Left cardiac atrium (tissue), 4 donors: ENCODE data around the gene STMND1. TPM values are rescaled to one million over a fixed set of nuclear protein-coding genes. Genes with fewer than 3 reads are reported as not detected.

ENCODE experiments used
- ATAC-seq, 2 donors: fragments of 200-7000 bp; cut with Tn5 transposase; one replicate each; pipeline ENCODE4 v1.9.1; 2020; ENCODE audit warnings: mild to moderate bottlenecking in 2 of 2, moderate library complexity in 2 of 2
- DNase-seq: peaks from one replicate; pipeline ENCODE4 v3.0.0-alpha.2; 2020
- intact Hi-C, 2 donors: fragments of 100-400 bp; cut with DNase I; formaldehyde crosslinking; loops; one replicate each; pipeline versions ENCODE4 v1.14.1 to v1.15.1; 2022 to 2023
- total RNA-seq, 2 donors: library from RNA; stranded (reverse); fragmentation: NEBNext Ultra II Directional; extraction: Animal tissue kit (Norgen Biotek cat#: 25700); gene quantifications; one replicate each; pipeline ENCODE4 v1.2.1, GENCODE V29; 2021
- donor health status: DM: no; HTN: yes; CAD: no.
- donor health status: DM: no; HTN: yes; CAD: no; lungs with severe emphysema.
- donor health status: DM: yes; HTN: yes; CAD: no.
- donor health status: Dilated cardiomyopathy.

Gene STMND1
- total RNA-seq, 2 donors from 2014 or later = not detected

DNA sequence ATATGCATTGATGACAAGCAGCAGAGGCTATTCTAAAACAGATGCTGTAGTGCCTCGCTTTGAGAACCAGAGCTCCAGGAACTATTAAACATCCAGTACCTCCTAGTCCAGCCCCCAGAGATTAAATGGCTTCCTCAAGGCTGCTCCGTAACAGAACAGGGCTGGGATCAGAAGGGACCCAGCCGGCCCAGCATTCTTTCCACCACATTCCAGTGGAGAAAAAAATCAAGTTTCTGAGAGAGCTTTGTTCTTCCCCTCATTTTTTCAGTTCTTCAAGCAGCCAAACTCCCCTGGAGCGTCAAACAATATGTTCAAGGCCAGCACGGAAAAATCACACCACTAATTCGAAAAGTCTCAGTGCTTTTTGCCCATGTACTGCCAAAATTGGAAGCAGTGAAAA, 5.8 kb upstream of the STMND1 start:
- peak in 1 of 2 donors; percentile 21 for ATAC-seq
- no peak for DNase-seq
- intact Hi-C loops = no loop called here

DNA sequence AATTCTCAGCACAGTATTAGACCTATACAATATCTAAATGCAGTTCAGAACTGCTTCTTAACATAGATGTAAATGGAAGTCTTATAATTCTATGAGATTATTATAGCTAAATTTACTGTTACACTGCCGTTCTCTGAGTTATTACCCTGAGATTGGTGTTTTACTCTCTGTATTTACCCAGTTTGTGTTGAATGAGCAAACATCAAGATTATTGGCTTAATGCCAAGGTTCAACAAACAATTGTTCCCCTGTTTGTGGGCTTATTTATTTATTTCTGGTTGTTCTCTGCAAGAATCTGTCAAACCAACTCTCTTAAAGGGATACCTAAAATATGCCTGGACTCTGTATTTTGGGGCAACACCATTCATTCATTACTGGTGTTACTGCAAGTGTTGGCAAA, 5.2 kb upstream of the STMND1 start:
- intact Hi-C loops = no loop called here
- no peak for DNase-seq
- no peak for ATAC-seq

DNA sequence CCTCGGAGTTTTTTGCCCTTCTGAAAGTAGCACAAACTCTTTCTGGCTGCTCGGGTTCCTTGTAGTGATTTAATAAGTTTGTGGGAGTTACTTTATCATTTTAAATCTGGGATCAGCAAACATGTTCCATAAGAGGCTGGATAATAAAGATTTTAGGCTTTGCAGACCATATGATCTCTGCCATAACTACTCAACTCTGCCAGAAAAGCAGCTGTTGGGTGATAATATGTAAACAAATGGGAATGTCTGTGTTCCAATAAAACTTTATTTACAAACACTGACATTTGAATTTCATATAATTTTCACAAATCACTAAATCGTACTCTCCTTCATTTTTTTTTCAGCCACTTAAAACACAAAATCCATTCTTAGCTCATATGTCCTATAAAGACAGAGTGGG, 3.9 kb upstream of the STMND1 start:
- no peak for ATAC-seq
- DNase-seq = no peak
- intact Hi-C loops = no loop called here

DNA sequence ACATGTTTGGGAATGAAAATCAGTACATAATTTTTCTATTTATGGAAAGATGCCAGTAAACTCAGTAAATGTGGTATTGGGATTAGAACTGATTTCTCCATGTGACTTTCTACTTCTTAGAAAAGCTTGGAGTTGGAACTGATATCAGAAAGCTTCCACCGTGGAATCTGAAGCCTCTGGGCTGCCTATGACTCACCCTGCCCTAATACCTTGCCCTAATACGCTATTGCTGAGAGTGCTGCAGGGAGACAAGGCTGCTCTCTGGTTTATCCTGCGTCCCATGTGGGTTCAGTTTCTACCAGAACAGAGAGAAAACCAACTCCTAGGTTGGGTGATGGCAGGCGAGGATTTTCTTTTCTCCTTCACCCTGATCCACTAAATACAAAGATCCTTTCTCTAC, 3.3 kb upstream of the STMND1 start:
- DNase-seq (no peak), ATAC-seq (peak in 1 of 2 donors; percentile 73)
- intact Hi-C loops = no loop called here

GRCh38 chr6:17099401-17100059, 2.3 kb upstream of the STMND1 start:
- no peak for ATAC-seq
- DNase-seq = no peak
- intact Hi-C loops = no loop called here

DNA sequence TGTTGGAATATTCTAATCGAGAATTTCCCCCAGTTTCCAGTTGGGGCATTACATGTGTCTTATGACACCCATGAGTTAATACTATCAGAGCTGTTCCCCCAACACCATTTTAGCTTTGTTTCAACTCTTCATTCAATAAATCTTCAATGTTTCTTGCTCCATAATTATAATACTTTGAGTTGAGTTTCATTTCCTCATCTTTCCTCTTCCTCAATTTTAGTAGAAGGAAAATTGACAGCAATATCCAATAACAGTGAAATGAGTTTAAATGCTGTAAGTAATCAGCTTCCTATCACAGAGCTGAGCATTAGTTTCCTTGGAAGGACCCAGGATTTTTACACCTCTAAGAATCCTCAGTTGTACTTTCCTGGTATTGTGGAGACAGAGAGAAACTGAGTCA, 1.0 kb upstream of the STMND1 start:
- ATAC-seq (no peak), DNase-seq (no peak)
- intact Hi-C loops = no loop called here

DNA sequence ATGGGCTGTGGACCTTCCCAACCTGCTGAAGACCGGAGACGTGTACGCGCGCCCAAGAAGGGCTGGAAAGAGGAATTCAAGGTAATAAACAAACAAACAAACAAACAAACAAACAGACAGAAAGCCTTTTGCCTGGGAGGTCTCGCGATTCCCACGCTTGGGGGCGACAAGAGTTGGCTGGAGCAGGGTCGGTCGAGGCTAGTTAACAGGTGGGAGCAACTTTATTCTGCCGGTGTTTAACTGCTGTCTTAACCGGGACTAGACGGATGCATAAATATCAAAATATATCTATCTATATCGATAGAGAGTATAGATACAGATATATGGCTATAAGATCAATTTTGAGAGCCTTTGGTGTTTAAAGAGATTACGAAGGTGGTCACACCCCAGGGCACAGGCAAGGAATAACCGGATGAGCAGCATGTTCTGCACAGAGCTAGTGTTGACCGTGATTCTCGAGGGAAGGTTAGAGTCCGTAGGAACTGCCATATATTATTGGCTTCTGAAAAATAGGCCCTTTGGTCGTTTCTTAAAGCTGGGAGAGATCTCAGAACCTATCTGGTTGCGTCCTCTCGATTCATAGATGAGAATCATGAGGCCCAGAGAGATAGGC, 514 bp downstream of the STMND1 start:
- intact Hi-C loops = no loop called here
- ATAC-seq (no peak), DNase-seq (no peak)

DNA sequence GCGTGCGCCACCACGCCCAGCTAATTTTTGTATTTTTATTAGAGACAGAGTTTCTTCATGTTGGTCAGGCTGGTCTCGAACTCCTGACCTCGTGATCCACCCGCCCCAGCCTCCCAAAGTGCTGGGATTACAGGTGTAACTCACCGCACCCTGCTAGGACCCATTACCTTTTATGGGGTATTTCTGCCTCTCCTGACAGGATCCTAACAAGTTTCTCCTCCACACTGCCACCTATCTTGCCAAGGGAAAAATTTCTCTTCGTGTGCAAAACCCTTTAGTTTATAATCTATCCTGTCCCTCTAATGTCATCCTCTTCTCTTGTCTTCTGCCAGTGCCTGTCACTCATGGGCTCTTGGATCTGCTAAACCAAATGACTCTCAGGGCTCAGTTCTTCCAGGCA, 1.9 kb downstream of the STMND1 start:
- DNase-seq (no peak), ATAC-seq (no peak)
- intact Hi-C loops = no loop called here

DNA sequence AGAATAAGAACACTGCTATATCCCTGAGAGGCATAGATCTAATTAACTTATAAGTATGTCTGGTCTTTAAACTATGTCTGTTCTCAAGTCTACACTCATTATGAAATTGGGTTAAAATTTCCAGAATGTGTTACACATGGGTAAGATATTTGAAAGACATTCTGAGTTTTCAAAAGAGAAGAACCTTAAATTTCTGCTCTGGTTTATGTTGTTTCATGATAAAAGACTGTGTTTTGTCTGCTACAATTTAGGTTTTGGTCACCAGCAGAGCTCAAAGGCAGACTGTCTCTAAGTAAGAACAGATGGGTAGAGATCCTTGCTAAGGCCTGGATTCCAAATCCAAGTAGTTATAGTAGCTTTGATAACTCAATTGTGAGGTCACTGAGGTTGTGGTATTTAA, 6.0 kb downstream of the STMND1 start:
- intact Hi-C loops = no loop called here
- DNase-seq = no peak
- no peak for ATAC-seq

GRCh38 chr6:17115251-17116116, 13.6 kb downstream of the STMND1 start:
- ATAC-seq (peak; percentile 41 to 97), DNase-seq (no peak)
- intact Hi-C loops = no loop called here

DNA sequence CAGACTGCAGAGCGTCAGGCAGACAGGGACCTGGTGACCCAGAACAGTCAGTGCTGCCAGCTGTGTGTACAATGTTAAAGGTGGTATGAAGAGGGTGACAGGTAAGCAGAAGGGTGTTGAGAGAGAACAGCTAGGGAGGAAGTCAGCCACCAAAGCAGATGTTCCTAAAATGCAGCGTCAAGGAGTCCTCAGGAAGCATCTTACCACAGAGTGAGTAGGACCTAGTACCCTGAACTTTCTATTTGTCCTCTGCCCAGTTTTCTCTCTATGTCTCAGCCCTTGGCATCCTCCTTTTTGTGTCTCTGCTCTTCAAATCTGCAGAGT, 14.2 kb downstream of the STMND1 start:
- ATAC-seq (no peak), DNase-seq (no peak)
- intact Hi-C loops = no loop called here

DNA sequence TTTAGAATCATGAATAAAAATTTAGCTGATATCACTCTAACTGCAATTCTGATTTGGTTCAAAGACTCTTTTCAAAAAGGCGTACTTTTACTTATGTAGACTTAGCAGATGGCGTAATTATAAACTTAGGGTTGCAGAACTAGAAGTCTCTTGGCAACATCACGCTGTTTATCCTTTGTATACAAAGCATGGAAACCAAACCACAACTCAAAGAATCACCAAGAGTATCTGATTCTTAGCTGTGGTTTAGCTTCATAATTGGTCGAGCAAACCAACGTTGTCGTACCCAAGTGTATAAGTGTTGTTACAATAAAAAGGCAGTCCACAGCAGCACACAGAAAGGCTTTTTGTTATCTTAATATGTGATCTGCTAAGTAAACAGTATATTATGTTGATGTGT, 18.2 kb downstream of the STMND1 start:
- ATAC-seq (no peak), DNase-seq (no peak)
- intact Hi-C loops = no loop called here

GRCh38 chr6:17125407-17125806, 23.6 kb downstream of the STMND1 start:
- no peak for ATAC-seq
- intact Hi-C loops = no loop called here

DNA sequence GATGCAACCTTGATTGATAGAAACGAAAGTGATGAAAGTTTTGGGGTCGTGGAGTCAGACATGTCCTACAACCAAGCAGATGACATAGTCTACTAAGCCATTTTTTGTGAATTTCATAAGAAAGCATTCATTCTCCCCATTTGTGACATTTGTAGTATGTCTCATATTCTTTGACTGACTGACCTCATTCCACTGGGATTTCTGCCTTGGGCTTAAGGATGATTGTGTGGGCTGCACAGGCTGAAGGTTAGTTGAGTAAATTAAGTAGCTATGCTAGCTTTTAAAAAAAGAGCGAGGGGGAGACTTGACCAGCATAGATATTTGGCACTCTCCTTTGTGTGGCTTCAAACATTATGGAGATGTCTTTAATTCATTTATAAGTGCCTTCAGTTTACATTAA, 28.9 kb downstream of the STMND1 start:
- intact Hi-C loops = no loop called here
- ATAC-seq = no peak
- no peak for DNase-seq

More at GRCh38 chr6:17125407-17125806, 23.6 kb downstream of the STMND1 start:
- DNase-seq = no peak

DNA sequence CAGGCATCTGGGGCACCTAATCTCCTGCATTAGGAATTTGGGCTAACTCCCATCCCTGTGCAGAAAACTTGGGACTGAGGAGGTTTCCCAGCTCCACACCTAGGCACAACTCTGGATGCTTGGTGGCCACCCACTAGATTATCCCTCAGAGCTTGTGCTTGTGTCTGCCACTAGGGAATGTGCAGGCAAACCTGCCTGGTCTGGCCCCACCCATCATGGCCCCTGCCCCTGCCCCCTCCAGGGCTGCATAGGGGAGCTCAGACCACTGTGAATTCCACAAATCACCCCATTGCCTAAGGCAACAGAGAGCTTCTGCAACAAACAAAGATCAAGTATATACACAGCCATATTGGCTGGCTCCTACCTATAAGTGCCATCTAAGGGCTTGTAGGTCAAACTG, 31.1 kb downstream of the STMND1 start:
- DNase-seq (no peak), ATAC-seq (no peak)
- intact Hi-C loops = no loop called here

DNA sequence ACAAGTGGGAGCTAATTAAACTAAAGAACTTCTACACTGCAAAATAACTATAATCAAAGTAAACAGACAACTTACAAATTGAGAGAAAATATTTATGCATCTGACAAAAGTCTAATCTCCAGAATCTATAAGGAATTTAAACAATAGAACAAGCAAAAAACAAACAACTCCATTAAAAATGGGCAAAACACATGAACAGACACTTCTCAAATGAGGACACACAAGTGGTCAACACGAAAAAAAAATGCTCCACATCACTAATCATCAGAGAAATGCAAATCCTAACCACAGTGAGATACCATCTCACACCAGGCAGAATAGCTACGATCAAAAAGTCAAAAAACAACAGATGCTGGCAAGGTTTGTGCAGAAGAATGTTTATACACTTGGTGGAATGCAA, 36.2 kb downstream of the STMND1 start:
- ATAC-seq = no peak
- no peak for DNase-seq
- intact Hi-C loops = no loop called here

- intact Hi-C loops = no loop called here
- DNase-seq (no peak), ATAC-seq (no peak)
Observed at GRCh38 chr6:17144016-17144415, 42.2 kb downstream of the STMND1 start.

DNA sequence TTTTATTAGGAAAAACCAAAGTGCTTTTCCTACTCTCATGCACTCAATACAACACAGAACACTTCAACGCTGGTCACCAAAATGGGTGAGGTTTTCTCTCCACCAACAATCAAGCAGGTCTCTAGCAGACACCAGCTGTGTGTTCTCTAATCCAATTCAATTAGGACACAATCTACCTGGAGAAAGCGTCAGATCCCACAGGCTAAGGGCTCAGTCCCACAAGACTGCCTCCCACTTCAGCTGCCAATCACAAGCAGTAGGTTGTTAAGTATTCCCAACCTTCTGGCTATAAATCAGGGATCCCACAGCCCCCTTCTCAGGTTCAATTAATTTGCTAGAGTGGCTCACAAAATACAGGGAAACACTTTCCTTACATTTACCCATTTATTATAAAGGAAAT, 47.7 kb downstream of the STMND1 start:
- intact Hi-C loops = no loop called here
- no peak for DNase-seq
- no peak for ATAC-seq

DNA sequence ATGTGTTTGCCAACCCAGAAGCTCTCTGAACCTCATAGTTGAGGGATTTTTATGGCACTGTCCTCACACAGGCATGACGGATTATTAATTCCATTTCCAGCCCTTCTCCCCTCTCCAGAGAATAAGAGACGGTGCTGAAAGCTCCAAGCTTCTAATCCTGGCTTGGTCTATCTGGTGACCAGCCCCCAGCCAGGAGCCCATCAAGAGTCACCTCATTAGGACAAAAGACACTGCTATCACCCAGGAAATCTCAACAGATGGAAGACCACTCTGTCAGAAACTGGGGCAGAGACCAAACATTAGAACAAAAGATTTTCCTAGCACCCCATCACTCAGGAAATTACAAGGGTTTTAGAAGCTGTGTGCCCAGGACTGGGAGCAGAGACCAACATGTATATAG, 48.2 kb downstream of the STMND1 start:
- DNase-seq = no peak
- intact Hi-C loops = loop anchor here in 1 of 2 donors (10.0 kb wide), 1 partner anchor 655 kb away; no protein-coding TSS in a partner anchor
- ATAC-seq = no peak

DNA sequence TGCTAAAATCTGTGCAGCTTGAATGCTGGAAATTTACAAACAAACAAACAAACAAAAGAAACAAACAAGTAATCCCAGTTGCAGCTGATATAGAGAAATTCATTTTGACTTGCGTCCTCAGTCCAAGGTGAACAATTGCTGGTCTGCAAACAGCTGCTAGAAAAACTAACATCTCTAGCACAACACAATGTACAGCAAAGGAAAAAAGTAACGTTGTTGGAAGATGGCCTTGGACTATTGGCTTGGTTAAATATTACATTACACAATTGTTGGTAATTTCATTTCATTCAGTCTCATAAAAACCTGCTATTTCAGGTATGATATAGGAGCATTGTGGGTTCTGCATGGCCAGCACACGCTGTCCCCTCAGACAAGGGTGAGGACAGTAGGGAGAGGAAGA, 50.0 kb downstream of the STMND1 start:
- no peak for ATAC-seq
- intact Hi-C loops = loop anchor here in 1 of 2 donors (10.0 kb wide), 1 partner anchor 653 kb away; no protein-coding TSS in a partner anchor
- no peak for DNase-seq
